ENCODE data around the gene RSPO3. TPM values are rescaled to one million over a fixed set of nuclear protein-coding genes. Genes with fewer than 3 reads are reported as not detected.
A peak's percentile ranks its signal among the peaks of the same experiment; 100 is the strongest.

Gene RSPO3
- total and polyA plus RNA-seq, 2 experiments from 2014 or later: 4.8 to 11.2 TPM

DNA sequence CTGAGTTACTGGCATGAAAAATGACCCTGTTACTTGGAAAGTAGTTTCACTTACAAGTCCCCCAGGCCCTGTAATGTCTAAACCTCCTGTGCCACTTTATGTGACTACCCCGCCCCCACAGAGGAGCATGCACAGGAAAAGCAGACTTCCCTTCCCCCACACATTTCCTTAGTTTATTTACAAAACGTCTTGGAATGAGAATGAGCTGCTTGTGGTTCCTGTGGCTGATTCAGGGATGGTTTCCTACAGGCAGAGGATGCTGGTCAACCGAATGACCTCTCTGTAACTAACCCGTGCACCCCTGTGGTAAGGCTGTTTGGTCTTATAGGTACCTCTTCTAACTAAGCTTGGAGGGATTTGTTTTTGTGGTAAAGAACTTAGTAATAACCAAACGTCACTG, 28.5 kb downstream of the RSPO3 start:
- peak; percentile 21 for DNase-seq (ENCODE audit: low spot score)
- H3K9me3 ChIP-seq (ENCODE audit: low read depth): no peaks in the 10 kb centered on the region
- H3K4me1 ChIP-seq (ENCODE audit: insufficient read depth): no peaks in the 10 kb centered on the region
- WGBS (ENCODE audit: low lambda C conversion rate, missing lambda C conversion rate): 26% methylated on average over 5 of the region's 5 CpGs
- H3K9me2 ChIP-seq (replicated peaks; ENCODE audit: insufficient read depth): no peaks in the 10 kb centered on the region
- H3K27me3 ChIP-seq: no peaks in the 10 kb centered on the region
- no peak overlapping the region for H3K27ac ChIP-seq
- H3K4me2 ChIP-seq: no peak overlapping the region
- H3K4me3 ChIP-seq: no peak overlapping the region
- no peak overlapping the region for H2AFZ ChIP-seq
- no peaks in the 10 kb centered on the region for H3K36me3 ChIP-seq (replicated peaks; ENCODE audit: insufficient read depth, low read depth)
- no peaks in the 10 kb centered on the region for H3K79me2 ChIP-seq
- TF ChIP-seq EZH2 (IDR thresholded peaks at IDR 0.05; ENCODE audit: borderline replicate concordance): no peak
- TF ChIP-seq, protein P1, sequence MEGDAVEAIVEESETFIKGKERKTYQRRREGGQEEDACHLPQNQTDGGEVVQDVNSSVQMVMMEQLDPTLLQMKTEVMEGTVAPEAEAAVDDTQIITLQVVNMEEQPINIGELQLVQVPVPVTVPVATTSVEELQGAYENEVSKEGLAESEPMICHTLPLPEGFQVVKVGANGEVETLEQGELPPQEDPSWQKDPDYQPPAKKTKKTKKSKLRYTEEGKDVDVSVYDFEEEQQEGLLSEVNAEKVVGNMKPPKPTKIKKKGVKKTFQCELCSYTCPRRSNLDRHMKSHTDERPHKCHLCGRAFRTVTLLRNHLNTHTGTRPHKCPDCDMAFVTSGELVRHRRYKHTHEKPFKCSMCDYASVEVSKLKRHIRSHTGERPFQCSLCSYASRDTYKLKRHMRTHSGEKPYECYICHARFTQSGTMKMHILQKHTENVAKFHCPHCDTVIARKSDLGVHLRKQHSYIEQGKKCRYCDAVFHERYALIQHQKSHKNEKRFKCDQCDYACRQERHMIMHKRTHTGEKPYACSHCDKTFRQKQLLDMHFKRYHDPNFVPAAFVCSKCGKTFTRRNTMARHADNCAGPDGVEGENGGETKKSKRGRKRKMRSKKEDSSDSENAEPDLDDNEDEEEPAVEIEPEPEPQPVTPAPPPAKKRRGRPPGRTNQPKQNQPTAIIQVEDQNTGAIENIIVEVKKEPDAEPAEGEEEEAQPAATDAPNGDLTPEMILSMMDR (IDR thresholded peaks at IDR 0.05; ENCODE audit: poor library complexity): no peak
- TF ChIP-seq EZH2phosphoT487 (IDR thresholded peaks at IDR 0.05; ENCODE audit: low read depth, severe bottlenecking, unreplicated experiment): no peak
- H4K20me1 ChIP-seq (ENCODE audit: insufficient read depth, poor library complexity, severe bottlenecking): no peaks in the 10 kb centered on the region

DNA sequence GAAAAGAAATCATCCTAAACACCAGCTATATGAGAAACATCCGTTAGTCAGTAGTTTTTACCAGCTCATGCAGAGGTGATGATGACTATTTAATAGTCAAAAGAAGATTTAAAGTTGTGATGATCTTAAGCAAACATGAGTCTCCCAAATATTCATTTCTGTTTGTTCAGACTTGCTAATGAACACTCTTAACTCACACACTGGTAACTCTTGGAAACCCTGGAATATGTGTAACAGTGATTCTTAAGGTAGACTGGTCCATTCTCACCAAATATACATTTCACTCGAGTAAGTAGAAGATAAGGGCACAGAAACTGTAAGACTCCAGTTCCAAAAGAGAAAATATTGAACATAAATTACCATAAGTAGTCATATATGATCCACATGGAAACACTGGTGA, 29.1 kb downstream of the RSPO3 start:
- Histone ChIP-seq H3K36me3 (replicated peaks; ENCODE audit: insufficient read depth, low read depth) (no peaks in the 10 kb centered on the region), H3K4me2 (no peak overlapping the region), H3K9me2 (replicated peaks; ENCODE audit: insufficient read depth) (no peaks in the 10 kb centered on the region), H3K79me2 (no peaks in the 10 kb centered on the region), H3K4me1 (ENCODE audit: insufficient read depth) (no peaks in the 10 kb centered on the region), H3K9me3 (ENCODE audit: low read depth) (no peaks in the 10 kb centered on the region), H2AFZ (no peak overlapping the region), H3K4me3 (no peak overlapping the region), H4K20me1 (ENCODE audit: insufficient read depth, poor library complexity, severe bottlenecking) (no peaks in the 10 kb centered on the region), H3K27ac (no peak overlapping the region), H3K27me3 (no peaks in the 10 kb centered on the region)
- DNase-seq (ENCODE audit: low spot score): no peak
- TF ChIP-seq EZH2 (IDR thresholded peaks at IDR 0.05; ENCODE audit: borderline replicate concordance) (no peak), EZH2phosphoT487 (IDR thresholded peaks at IDR 0.05; ENCODE audit: low read depth, severe bottlenecking, unreplicated experiment) (no peak)
- TF ChIP-seq, protein P1 (IDR thresholded peaks at IDR 0.05; ENCODE audit: poor library complexity): no peak
- 78% methylated on average over 2 of the region's 2 CpGs for WGBS (ENCODE audit: low lambda C conversion rate, missing lambda C conversion rate)

DNA sequence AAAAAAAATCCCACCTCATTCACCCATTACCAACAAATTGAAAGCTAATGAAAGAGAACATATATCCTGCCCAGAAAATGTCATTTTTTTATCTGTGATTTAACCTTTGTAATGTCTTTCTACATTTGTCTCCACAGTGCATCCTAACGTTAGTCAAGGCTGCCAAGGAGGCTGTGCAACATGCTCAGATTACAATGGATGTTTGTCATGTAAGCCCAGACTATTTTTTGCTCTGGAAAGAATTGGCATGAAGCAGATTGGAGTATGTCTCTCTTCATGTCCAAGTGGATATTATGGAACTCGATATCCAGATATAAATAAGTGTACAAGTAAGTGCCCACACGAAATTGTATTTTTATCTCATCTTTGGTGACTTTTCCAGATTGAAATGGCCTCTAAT, 30.0 kb downstream of the RSPO3 start:
- no peak overlapping the region for H3K27ac ChIP-seq
- H3K36me3 ChIP-seq (replicated peaks; ENCODE audit: insufficient read depth, low read depth): no peaks in the 10 kb centered on the region
- H3K9me2 ChIP-seq (replicated peaks; ENCODE audit: insufficient read depth): no peaks in the 10 kb centered on the region
- H3K27me3 ChIP-seq: no peaks in the 10 kb centered on the region
- no peaks in the 10 kb centered on the region for H3K4me1 ChIP-seq (ENCODE audit: insufficient read depth)
- no peak overlapping the region for H3K4me3 ChIP-seq
- no peaks in the 10 kb centered on the region for H3K79me2 ChIP-seq
- 57% methylated on average over 3 of the region's 3 CpGs for WGBS (ENCODE audit: low lambda C conversion rate, missing lambda C conversion rate)
- no peak overlapping the region for H3K4me2 ChIP-seq
- H3K9me3 ChIP-seq (ENCODE audit: low read depth): no peaks in the 10 kb centered on the region
- DNase-seq (ENCODE audit: low spot score): no peak
- H4K20me1 ChIP-seq (ENCODE audit: insufficient read depth, poor library complexity, severe bottlenecking): no peaks in the 10 kb centered on the region
- TF ChIP-seq EZH2 (IDR thresholded peaks at IDR 0.05; ENCODE audit: borderline replicate concordance) (no peak), EZH2phosphoT487 (IDR thresholded peaks at IDR 0.05; ENCODE audit: low read depth, severe bottlenecking, unreplicated experiment) (no peak)
- TF ChIP-seq, protein P1 (IDR thresholded peaks at IDR 0.05; ENCODE audit: poor library complexity): no peak
- no peak overlapping the region for H2AFZ ChIP-seq

DNA sequence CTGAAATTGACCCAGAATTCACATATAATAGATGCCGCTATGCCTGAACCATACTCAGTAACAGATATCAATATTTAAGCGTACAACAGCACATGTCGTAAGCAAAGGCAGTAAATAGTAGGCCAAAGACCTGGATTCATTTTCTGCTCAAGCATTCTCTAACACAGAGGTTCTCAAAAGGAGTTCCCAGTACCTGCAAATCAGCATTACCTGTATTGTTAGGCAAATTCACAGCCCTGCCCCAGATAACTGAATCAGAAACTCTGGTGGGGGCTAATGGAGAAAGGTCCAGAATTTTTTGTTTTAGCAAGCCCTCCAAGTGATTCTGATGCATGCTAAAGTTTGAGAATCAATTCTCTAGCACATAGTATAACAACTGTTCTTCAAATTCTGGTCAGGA, 36.0 kb downstream of the RSPO3 start:
- Histone ChIP-seq H2AFZ (no peak overlapping the region), H3K27ac (no peak overlapping the region), H4K20me1 (ENCODE audit: insufficient read depth, poor library complexity, severe bottlenecking) (no peaks in the 10 kb centered on the region), H3K27me3 (no peaks in the 10 kb centered on the region), H3K79me2 (no peaks in the 10 kb centered on the region), H3K4me2 (no peak overlapping the region), H3K4me3 (no peak overlapping the region), H3K36me3 (replicated peaks; ENCODE audit: insufficient read depth, low read depth) (no peaks in the 10 kb centered on the region), H3K4me1 (ENCODE audit: insufficient read depth) (no peaks in the 10 kb centered on the region), H3K9me2 (replicated peaks; ENCODE audit: insufficient read depth) (no peaks in the 10 kb centered on the region), H3K9me3 (ENCODE audit: low read depth) (no peaks in the 10 kb centered on the region)
- 93% methylated on average over 3 of the region's 3 CpGs for WGBS (ENCODE audit: low lambda C conversion rate, missing lambda C conversion rate)
- TF ChIP-seq, protein P1 (IDR thresholded peaks at IDR 0.05; ENCODE audit: poor library complexity): no peak
- TF ChIP-seq EZH2 (IDR thresholded peaks at IDR 0.05; ENCODE audit: borderline replicate concordance) (no peak), EZH2phosphoT487 (IDR thresholded peaks at IDR 0.05; ENCODE audit: low read depth, severe bottlenecking, unreplicated experiment) (no peak)
- DNase-seq (ENCODE audit: low spot score): no peak

Measured in hepatocyte (in vitro differentiated cells).